ENCODE measurements around the gene TMEM123.
A peak's percentile ranks its signal among the peaks of the same experiment; 100 is the strongest.

The TMEM123 gene

DNA sequence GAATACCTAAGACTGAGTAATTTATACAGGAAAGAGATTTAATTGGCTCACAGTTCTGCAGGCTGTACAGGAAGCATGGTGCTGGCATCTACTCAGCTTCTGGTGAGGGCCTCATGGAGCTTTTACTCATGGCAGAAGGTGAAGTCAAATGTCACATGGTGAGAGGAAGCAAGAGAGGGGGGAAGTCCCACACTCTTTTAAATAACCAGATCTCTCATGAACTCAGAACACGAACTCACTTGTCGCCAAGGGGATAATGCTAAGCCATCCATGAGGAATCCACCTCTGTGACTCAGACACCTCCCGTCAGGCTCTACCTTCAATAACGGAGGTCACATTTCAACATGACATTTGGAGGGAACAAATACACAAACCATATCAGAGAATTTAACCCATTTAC is 63.3 kb downstream of the TMEM123 start:
- DNase-seq: no peak

DNA sequence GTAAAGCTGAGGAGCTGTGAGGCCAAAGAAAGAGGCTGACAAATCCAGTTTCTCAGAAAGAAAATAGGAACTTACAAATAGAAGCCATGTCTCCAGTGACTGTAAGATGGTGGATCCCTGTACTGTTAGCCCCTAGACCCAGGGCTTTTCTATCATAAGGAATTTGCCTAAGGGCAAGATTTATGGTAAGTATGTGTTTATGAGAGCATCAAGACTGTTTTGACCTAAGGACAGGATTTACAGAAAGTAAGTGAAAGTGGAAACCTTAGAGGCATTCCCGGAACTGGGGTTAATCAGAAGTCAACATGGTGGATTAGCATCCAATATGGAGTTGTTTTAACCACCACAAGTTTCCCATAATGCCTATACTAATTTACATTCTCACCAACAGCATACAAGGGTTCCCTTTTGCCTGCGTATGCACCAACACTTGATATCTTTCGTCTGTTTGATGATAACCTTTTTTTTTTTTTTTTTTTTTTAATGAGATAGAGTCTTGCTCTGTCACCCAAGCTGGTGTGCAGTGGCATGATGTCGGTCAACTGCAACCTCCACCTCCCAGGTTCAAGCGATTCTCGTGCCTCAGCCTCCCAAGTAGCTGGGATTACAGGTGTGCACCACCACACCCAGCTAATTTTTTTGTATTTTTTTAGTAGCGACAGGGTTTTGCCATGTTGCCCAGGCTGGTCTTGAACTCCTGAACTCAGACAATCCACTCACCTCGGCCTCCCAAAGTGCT is 65.4 kb downstream of the TMEM123 start:
- DNase-seq: no peak

DNA sequence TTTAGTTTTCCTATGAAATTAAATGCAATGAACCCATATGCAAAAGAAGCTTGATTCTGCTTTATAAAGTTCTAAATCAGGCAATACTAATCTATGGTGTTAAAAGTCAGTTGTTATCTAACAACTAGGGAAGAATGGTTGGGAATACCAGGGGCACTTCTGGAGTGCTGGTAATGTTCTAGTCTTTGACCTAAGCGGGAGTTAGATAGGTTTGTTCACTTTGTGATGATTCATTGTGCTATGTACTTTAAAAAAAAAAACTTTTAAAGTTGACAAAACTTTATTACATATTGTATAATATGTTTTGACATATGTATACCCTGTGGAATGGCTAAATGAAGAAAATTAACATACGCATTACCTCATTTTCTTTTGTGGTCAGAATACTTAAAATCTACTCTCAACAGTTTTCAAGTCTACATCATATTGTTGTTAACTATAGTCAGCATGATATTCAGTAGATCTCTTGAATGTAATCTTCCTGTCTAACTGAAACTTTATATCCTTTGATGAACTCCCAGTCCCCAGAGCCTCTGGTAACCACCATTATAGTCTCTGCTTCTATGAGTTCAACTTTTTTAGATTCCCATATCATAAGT is 66.3 kb downstream of the TMEM123 start:
- no peak for DNase-seq

DNA sequence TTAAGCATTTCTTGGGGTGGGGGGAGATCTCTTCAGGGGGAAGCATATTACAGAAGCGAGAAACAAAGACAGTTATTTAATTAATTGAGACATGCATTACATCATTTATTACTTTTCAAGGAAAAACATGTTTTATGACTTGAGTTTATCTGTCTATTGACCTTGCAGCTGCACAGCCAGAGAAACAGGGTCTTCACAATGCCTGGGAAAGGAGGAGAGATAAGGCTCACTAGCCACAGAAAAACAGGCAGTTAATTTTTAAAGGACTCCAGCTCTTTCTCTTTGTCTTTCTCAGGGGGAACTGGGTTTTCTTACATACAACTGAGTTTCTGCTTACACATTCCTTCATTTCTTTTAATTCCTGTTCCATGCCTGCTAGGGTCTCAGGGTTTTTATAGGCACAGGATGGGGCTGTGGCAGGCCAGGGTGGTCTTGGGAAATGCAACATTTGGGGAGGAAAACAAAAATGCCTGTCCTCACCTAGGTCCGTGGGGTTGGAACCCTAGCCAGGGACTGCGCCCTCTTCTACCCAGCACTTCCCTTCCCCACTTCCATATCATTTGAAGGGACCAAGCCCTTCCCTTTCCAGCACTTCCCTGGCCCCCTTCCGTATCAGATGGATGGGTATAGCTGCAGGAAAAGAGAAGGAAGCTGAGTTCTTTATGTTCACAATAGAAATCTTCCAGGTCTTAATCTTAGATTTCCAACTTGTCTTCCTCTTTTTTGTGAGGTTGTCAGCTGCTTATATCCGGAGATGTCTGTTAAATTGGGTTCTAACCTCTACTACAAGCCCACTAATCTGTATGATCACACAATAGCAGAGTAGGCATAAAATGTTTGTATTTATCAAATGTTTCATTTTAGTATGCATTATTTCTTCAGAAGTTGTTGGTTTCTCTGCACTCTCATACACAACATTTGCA is 67.2 kb downstream of the TMEM123 start:
- DNase-seq: no peak

DNA sequence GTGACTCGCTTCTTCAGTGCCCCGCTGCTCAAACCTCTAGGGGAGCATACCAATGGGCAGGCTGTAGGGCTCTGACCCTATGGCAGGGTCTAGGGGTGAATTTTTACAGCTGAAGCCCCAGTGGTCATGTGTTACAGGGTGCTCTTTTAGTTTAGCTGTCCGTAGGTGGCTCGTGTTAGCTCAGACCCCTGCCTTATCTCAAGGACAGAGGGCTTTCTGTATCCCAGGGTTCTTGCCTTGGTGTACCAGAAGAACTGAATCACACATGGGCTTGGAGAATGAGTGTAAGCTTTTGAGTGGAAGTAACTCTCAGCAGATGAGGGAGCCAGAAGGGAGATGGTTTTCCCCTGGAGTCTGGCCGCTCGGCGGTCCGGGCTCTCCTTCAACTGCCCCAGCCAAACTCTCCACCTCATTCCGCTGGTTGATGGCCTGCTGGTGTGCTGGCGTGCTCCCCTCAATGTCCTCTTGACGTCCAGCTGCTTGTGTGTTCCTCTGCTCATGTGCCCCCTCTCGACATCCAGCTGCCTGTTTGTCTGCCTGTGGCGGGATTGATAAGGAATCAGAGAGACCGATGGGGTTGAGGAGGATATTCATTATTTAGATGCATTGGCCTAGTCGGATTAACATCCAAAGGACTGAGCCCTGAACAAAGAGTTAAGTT is 68.0 kb downstream of the TMEM123 start:
- no peak for DNase-seq

DNA sequence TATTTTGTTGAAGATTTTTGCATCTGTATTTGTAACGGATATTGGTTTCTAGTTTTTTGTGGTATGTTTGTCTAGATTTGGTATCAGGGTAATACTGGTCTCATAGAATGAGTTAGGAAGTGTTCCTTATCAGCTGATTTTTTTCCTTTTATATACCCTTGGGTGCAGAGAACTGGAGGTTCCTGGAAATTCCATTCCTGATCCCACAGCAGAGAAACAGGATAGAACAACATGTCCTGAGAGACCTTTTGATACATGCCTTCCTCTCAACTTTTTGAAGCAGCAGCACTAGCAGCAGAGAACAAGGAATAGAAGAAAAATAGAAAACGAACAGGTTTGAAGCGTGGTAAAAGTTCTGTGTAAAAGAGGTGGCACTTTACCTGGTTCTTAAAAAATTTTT is 68.7 kb downstream of the TMEM123 start:
- DNase-seq: no peak

DNA sequence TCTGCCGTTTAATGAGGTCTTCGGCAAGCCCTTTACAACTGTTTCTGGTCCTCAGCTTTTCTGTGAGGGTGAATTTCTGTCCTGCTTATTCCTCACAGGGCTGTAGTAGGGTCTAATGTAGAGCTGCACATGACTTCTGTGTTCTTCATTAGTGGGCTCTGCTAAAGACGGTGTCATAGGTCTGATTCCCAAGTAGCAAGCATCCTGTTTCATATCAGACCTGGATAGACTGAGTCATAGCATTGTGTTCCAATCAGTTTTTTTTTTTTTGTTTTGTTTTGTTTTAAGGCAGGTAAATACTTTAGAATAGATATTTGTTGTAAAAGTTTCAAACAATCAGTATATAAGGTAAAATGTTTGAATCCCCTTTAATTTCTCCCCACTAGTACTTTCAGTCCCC is 70.2 kb downstream of the TMEM123 start:
- no peak for DNase-seq

DNA sequence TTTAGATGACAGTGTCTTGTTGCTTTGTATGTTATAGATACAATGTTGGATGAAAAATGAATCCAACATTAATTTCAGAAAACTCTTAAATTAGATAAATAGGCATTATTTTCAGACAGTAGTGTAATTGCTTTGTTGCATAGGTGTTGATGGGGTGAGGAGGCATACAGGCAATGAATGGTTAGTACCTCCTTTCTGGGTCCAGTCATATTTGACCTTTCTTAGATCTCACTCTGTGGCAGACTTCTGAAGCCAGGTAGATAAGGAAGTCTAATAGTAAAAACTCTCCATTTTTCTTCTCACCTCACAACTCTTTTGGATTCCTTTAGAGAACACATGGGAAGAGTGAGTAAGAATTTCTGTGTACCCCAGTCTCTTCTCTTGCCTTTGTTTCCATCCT is 73.7 kb downstream of the TMEM123 start:
- no peak for DNase-seq

DNA sequence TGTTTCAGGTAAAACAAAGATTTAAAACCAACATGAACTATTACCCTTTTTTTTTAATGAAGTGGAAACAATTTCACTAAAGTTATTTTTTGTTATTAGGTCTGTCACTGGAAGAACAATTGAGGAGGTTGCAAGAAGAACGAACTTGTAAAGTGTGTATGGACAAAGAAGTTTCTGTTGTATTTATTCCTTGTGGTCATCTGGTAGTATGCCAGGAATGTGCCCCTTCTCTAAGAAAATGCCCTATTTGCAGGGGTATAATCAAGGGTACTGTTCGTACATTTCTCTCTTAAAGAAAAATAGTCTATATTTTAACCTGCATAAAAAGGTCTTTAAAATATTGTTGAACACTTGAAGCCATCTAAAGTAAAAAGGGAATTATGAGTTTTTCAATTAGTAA is 74.7 kb downstream of the TMEM123 start:
- DNase-seq: no peak

DNA sequence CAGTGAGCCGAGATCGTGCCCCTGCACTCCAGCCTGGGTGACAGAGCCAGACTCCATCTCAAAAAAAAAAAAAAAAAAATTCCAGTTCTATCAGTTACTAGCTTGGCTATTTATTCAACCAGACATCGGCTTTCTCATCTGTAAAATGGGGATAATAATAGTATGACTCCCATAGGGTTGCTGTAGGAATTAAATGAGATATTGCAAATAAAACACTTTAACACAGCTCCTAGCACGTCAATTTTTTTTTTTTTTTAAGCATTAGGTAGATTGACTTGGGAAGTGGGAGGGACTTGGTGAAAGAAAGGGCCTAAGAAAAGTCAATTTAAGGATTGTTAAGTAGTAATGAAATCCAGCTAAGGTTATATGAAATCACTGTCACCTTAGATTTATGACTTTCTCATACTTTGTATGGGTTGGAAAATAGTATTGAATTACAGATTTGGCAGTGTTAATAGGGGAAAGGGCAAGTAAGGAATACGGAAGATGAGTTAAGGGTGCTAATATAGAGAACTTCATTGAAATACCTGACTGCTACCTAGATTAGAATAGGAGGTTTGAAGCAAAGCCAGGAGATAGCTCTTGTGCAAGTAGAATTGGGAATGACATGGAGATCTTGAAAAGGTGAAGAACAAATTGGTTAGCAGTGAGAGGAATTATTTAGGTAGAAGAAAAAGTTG is 76.7 kb downstream of the TMEM123 start:
- no peak for DNase-seq

DNA sequence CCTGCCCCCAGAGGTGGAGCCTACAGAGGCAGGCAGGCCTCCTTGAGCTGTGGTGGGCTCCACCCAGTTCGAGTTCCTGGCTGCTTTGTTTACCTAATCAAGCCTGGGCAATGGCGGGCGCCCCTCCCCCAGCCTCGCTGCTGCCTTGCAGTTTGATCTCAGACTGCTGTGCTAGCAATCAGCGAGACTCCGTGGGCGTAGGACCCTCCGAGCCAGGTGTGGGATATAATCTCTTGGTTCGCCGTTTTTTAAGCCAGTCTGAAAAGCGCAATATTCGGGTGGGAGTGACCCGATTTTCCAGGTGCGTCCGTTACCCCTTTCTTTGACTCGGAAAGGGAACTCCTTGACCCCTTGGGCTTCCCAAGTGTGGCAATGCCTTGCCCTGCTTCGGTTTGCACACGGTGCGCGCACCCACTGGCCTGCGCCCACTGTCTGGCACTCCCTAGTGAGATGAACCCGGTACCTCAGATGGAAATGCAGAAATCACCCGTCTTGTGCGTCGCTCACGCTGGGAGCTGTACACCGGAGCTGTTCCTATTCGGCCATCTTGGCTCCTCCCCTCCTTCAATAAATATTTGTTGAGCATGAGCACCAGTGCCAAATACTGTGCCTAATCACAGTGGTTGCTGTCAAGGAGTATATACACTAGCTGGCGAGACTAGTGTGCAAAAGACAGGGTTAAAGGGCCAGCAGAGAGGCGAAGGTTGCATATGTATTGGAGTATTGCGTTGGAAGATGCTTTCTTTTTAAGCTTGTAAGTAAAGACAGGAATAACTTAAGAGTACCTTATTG is 77.7 kb downstream of the TMEM123 start:
- peak; percentile 25 for DNase-seq

DNA sequence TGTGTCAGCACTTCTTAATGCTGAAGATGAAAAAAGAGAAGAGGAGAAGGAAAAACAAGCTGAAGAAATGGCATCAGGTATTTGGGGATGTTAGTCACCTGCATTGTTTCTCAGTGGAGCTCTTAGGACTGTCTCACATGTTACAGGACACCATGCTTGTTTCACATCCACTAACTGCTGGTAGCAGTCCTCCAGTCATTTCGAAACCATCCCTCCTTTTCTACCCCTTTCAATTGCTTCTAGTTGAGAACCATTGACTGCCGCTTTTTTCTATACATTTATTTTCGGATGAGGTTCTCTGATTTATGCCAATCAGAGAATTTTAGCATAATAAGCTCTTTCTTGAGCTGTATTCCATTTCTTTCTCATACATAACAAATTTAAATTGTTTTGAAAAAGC is 84.1 kb downstream of the TMEM123 start:
- DNase-seq: no peak

DNA sequence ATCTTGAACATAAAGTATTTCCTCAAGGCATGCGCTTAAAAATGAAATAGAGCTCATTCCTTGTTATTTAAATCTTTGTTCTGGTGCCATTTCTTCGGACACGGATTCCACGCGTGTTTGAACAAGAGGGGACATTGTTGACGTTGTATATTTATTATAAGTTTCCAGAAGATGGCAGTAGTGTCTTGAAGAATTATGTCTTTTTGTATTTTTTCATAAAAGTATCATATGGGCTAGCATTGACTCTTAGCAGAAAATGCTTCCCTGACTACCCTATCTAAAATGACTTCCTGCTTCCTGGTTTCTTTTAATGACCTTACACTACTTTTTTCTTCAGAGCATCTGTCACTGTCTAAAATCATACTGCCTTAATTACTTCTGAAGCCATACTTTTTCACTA is 85.2 kb downstream of the TMEM123 start:
- no peak for DNase-seq

DNA sequence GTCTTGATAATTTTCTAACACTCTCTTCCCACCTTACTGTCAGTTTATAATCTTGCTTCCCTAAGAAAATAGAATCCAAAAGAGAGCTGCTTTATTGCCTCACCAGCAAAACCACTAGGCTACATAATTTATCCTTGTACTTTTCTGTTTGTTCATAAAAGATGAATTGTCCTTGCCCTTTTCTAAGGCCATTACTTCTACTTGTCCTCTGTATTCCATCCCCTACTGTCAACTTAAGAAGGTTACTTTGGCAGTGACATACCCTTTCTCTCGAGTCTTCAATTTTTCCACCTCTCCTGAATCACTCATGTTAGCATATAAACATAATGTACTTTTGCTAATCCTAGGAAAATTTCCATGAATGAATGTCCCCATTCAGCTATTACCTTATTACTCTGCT is 87.6 kb downstream of the TMEM123 start:
- no peak for DNase-seq

DNA sequence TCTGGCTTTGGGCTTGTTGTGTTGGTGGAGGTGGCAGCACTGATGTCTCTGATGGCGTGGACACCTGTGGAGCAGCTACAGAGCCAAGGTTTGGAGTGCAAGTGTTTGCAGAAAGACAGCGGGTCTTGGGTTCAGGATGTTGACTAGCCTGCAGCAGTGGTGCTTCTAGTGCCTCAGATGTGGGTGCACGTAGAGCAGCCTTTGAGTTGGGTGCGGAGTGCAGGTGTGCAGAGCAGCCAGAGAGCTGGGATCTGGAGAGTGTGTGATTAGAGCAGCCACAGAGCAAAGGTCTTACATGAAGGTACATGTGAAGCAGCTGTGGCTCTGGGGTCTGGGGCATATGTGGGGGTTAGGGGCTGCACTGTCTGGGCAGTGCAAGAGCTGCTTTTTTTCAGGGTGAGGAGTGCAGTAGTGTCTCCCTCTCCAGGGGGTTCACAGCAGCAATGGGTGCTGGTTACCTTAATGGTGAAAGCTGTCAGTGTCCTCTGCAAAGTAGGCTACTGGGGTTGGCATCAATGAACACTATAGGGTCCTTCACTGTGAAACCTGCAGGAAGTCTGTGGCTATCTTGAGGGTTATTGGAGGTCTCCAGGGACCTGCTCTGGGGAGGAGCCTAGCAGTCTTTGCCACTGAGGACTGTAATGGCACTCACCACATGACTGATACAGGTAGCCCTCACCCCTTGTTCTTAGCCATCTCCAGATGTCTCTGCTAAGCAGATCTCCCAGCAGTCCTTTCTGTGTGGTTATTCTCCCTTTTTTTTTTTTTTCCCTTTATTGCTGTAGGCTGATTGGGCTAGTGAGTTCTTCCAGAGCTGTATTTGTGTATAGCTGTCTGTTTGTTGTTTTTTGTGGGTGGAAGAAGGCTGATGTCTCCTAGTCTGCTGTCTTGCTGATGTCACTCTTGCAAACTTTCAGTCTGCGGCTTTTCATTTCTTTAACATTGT is 91.2 kb downstream of the TMEM123 start:
- peak; percentile 63 for DNase-seq

DNA sequence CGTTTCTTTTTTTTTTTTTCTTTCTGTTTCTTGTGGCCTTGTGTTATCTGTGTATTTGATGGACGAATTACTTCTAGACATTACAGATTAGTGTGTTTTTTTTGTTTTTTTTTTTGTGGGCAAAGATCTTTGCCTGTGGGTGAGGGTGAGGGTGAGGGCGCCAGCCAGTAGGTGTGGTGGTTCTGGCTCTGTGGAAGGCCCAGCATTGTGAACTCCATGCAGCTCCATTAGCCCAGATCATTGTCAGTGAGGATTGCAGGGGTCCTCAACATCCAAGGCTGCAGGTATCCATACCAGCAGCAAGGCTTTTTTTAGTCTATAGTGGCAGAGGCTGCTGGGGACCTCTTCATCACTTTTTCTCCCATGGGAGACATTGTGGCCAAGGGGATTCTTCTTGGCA is 91.9 kb downstream of the TMEM123 start:
- DNase-seq: peak; percentile 40

DNA sequence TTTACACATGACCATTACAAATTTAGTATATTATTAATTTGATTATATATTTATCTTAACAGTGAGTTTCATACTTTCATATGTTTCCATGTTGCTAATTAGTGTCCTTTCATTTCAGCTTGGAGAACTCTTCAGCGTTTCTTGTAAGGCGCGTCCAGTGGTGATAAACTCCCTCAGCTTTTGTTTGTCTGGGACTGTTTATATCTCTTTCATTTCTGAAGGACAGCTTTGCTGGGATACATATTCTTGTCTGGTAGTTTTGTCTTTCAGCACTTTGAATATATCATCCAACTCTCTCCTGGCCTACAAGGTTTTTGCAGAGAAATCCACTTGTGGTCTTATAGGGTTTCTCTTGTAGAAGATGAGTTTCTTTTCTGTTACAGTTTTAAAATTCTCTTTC is 93.2 kb downstream of the TMEM123 start:
- DNase-seq: no peak

DNA sequence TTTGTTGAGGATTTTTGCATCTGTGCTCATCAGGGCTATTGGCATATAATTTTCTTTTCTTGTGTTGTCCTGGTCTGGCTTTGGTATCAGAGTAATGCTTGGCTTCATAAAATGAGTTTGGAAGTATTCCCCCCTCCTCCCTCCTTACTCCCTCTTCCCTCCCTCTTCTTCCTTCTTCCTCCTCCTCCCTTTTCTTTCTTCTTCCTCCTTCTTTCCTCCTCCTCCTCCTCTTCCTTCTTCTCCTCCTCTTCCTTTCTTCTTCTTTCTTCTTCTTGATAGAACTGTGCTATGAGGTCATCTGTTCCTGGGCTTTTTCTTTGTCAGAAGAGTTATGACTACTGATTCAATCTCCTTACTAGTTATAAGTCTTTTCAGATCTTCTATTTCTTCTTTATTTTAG is 95.4 kb downstream of the TMEM123 start:
- DNase-seq: no peak

DNA sequence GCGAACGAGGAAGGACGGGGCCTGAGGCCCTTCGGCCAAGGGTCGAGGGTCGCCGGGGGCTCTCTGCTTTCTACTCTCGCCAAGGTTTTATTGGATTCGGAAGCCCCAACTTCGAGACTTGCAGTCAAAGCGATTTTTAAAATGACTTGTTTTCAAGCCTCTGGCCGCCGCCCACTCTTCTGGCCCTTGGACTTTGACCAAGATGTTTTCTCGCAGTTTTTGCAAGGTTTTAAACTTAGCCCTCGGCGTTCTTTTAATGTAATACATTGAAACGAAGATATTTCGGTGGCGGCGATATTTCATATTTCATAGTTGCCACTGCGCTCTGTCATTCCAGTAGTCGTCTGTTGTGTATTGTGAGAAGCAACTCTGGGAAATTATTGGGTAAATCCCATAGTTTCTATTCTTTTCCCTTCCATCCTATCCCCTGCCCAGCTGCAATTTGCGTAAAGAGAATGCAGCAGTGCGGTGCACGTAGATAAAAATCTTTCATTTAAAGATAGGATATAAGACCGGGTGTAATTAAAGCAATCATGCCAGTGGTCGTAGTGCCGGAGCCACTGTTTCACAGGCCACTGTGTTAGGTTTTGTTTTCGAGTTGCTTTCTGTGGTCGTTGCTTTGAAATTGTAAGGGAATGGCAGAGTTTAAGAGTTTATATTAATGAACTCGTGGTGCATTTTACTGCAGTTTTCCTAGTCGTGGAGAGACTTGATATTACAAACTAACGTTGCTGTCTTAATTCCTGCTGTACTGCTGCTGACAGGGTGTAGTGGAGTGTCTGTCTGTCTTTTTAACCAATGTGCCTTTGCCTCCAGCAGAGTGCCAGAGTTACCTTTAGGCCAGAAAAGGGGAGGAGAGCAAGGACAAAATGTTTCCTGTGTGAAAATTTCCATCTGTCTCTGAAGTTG is 104.8 kb downstream of the TMEM123 start:
- no peak for DNase-seq
